SK-N-SH treated with all-trans-retinoic acid at 6 μM for 48 hours (cell line): ENCODE results near the gene FGF14.
A peak's percentile ranks its signal among the peaks of the same experiment; 100 is the strongest.

Experiments
- ATAC-seq: fragments of 200-7000 bp; cut with Tn5 transposase; 3 replicates; pipeline ENCODE4 v1.9.1; 2020; ENCODE audit warnings: mild to moderate bottlenecking, moderate library complexity
- ARNTL ChIP-seq: fragments of 450-650 bp; formaldehyde crosslinking; IDR thresholded peaks from 2 replicates; pipeline ENCODE4 v1.5.0; 2020; ENCODE audit warnings: low read depth, mild to moderate bottlenecking, moderate library complexity, borderline replicate concordance
- BACH2 ChIP-seq: fragments of 250-450 bp; sonication (Bioruptor Pico); IDR thresholded peaks from 2 replicates; pipeline ENCODE4 v1.9.0; 2021; ENCODE audit warnings: mild to moderate bottlenecking, borderline replicate concordance
- CSDC2 ChIP-seq: fragments of 250-450 bp; sonication (Bioruptor Pico); IDR thresholded peaks from 2 replicates; pipeline ENCODE4 v1.5.0; 2020; ENCODE audit warnings: mild to moderate bottlenecking, moderate library complexity
- ESRRG ChIP-seq: fragments of 250-450 bp; sonication (Bioruptor Pico); IDR thresholded peaks from 2 replicates; pipeline ENCODE4 v1.6.1; 2021; ENCODE audit warnings: mild to moderate bottlenecking
- GLIS3 ChIP-seq: fragments of 250-450 bp; sonication (Bioruptor Pico); IDR thresholded peaks from 2 replicates; pipeline ENCODE4 v1.5.0; 2020; ENCODE audit warnings: mild to moderate bottlenecking, moderate library complexity
- ISL1 ChIP-seq: fragments of 250-450 bp; sonication (Bioruptor Pico); IDR thresholded peaks from 2 replicates; pipeline ENCODE4 v2.1.2; 2022; ENCODE audit warnings: mild to moderate bottlenecking, moderate library complexity
- OSR1 ChIP-seq: fragments of 250-450 bp; sonication (Bioruptor Pico); IDR thresholded peaks from 2 replicates; pipeline ENCODE4 v1.8.0; 2022; ENCODE audit warnings: moderate library complexity, mild to moderate bottlenecking, inconsistent platforms
- PPARA ChIP-seq: fragments of 250-450 bp; sonication (Bioruptor Pico); IDR thresholded peaks from 2 replicates; pipeline ENCODE4 v1.5.0; 2020; ENCODE audit warnings: mild to moderate bottlenecking, borderline replicate concordance
- RARB ChIP-seq: fragments of 250-450 bp; sonication (Bioruptor Pico); IDR thresholded peaks from 2 replicates; pipeline ENCODE4 v1.8.0; 2021; ENCODE audit warnings: mild to moderate bottlenecking, moderate library complexity
- SNAI2 ChIP-seq: fragments of 250-450 bp; sonication (Bioruptor Pico); IDR thresholded peaks from 2 replicates; pipeline ENCODE4 v1.5.0; 2020; ENCODE audit warnings: mild to moderate bottlenecking, moderate library complexity
- TCF4 ChIP-seq: fragments of 250-450 bp; sonication (Bioruptor Pico); IDR thresholded peaks from 2 replicates; pipeline ENCODE4 v1.8.0; 2021; ENCODE audit warnings: mild to moderate bottlenecking, moderate library complexity, borderline replicate concordance
- TOX ChIP-seq: fragments of 250-450 bp; sonication (Bioruptor Pico); IDR thresholded peaks from 2 replicates; pipeline ENCODE4 v1.8.0; 2021; ENCODE audit warnings: mild to moderate bottlenecking, moderate library complexity, borderline replicate concordance
- ZC3H10 ChIP-seq: fragments of 250-450 bp; sonication (Bioruptor Pico); IDR thresholded peaks from 2 replicates; pipeline ENCODE4 v1.5.1; 2021; ENCODE audit warnings: mild to moderate bottlenecking, moderate library complexity
- ZFP3 ChIP-seq: fragments of 250-450 bp; sonication (Bioruptor Pico); IDR thresholded peaks from 2 replicates; pipeline ENCODE4 v1.5.0; 2020; ENCODE audit warnings: mild to moderate bottlenecking, moderate library complexity
- ZFP30 ChIP-seq: fragments of 450-650 bp; formaldehyde crosslinking; IDR thresholded peaks from 2 replicates; pipeline ENCODE4 v1.5.0; 2022; ENCODE audit warnings: mild to moderate bottlenecking, moderate library complexity
- ZNF565 ChIP-seq: fragments of 450-650 bp; formaldehyde crosslinking; conservative IDR thresholded peaks from 2 replicates; pipeline ENCODE4 v1.5.0; 2020; ENCODE audit warnings: low read depth, mild to moderate bottlenecking, moderate library complexity
- ZNF70 ChIP-seq: fragments of 450-650 bp; formaldehyde crosslinking; IDR thresholded peaks from 2 replicates; pipeline ENCODE4 v1.5.0; 2020; ENCODE audit warnings: mild to moderate bottlenecking, moderate library complexity
- ZNF8 ChIP-seq: fragments of 450-650 bp; formaldehyde crosslinking; IDR thresholded peaks from 2 replicates; pipeline ENCODE4 v1.5.0; 2020; ENCODE audit warnings: mild to moderate bottlenecking, moderate library complexity
- TF ChIP-seq, protein P1 (sequence below): fragments of 250-450 bp; sonication (Bioruptor Pico); IDR thresholded peaks from 2 replicates; pipeline ENCODE4 v1.5.0; 2020; ENCODE audit warnings: mild to moderate bottlenecking, moderate library complexity
- TF ChIP-seq, protein P2 (sequence below): fragments of 250-450 bp; sonication (Bioruptor Pico); IDR thresholded peaks from 2 replicates; pipeline ENCODE4 v1.8.0; 2020; ENCODE audit warnings: mild to moderate bottlenecking, moderate library complexity, borderline replicate concordance
- TF ChIP-seq, protein P3 (sequence below): fragments of 250-450 bp; sonication (Bioruptor Pico); IDR thresholded peaks from 2 replicates; pipeline ENCODE4 v1.5.1; 2020; ENCODE audit warnings: low read depth, mild to moderate bottlenecking, moderate library complexity
- TF ChIP-seq, protein P4 (sequence below): fragments of 250-450 bp; sonication (Bioruptor Pico); IDR thresholded peaks from 2 replicates; pipeline ENCODE4 v1.5.1; 2021; ENCODE audit warnings: mild to moderate bottlenecking, moderate library complexity
- TF ChIP-seq, protein P5 (sequence below): fragments of 250-450 bp; sonication (Bioruptor Pico); IDR thresholded peaks from 2 replicates; pipeline ENCODE4 v1.8.0; 2021; ENCODE audit warnings: low read depth, mild to moderate bottlenecking, moderate library complexity, borderline replicate concordance

The FGF14 gene

DNA sequence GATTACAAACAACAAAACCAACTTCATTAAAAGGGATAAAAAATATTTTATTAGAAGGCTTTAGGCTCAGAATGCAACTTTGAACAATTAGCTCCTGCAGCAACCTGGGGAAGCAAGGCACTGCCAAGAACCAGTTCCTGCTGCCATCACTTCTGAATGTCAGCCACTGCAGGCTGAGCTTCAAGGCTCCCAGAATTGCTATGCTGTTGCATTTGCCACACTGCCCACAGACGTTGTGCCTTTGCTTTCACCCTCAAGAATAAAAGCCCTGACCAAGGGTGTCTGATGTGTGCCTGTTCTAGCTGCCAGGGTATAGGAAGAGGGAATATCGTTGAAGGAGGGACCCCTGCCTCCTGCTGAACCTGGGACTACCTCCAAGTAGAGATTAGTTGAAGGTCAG, 711.0 kb downstream of the FGF14 start:
- no peak for TF ChIP-seq TCF4 (CRISPR knock-in tag)
- TF ChIP-seq ARNTL: no peak
- TF ChIP-seq ESRRG (CRISPR knock-in tag): no peak
- TF ChIP-seq, protein P1, sequence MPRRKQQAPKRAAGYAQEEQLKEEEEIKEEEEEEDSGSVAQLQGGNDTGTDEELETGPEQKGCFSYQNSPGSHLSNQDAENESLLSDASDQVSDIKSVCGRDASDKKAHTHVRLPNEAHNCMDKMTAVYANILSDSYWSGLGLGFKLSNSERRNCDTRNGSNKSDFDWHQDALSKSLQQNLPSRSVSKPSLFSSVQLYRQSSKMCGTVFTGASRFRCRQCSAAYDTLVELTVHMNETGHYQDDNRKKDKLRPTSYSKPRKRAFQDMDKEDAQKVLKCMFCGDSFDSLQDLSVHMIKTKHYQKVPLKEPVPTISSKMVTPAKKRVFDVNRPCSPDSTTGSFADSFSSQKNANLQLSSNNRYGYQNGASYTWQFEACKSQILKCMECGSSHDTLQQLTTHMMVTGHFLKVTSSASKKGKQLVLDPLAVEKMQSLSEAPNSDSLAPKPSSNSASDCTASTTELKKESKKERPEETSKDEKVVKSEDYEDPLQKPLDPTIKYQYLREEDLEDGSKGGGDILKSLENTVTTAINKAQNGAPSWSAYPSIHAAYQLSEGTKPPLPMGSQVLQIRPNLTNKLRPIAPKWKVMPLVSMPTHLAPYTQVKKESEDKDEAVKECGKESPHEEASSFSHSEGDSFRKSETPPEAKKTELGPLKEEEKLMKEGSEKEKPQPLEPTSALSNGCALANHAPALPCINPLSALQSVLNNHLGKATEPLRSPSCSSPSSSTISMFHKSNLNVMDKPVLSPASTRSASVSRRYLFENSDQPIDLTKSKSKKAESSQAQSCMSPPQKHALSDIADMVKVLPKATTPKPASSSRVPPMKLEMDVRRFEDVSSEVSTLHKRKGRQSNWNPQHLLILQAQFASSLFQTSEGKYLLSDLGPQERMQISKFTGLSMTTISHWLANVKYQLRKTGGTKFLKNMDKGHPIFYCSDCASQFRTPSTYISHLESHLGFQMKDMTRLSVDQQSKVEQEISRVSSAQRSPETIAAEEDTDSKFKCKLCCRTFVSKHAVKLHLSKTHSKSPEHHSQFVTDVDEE (CRISPR knock-in tag): no peak
- TF ChIP-seq BACH2 (CRISPR knock-in tag): no peak
- TF ChIP-seq ZFP30: no peak
- no peak for TF ChIP-seq OSR1 (CRISPR knock-in tag)
- TF ChIP-seq ZNF70 (CRISPR knock-in tag): no peak
- TF ChIP-seq, all 23 proteins: peak for 0
- no peak for ATAC-seq

DNA sequence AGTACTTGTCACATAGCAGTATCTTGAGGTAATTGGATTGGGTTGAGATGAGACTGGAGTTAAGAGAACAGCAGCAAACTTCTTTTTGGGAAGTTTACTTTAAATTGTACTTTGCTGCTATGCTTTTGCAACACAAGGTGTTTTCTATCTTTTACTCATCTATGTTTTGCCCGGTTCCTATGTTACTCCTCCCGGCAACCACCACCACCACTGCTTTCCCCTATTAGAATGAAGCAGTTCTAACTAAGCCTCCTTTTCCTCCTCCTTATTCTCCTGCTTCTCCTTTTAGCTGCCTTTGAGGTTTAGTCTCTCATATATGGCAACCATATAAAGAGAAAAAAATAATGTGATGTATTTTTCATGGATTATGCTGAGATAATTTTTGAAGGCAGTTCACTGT, 715.8 kb downstream of the FGF14 start:
- ATAC-seq: no peak
- TF ChIP-seq BACH2 (CRISPR knock-in tag) (no peak), RARB (no peak), ZNF70 (CRISPR knock-in tag) (no peak), CSDC2 (CRISPR knock-in tag) (no peak), ZNF565 (CRISPR knock-in tag) (no peak), ZC3H10 (no peak), ZFP3 (CRISPR knock-in tag) (no peak), ZNF8 (CRISPR knock-in tag) (no peak), TOX (CRISPR knock-in tag) (no peak), SNAI2 (no peak), GLIS3 (CRISPR knock-in tag) (no peak)
- TF ChIP-seq, protein P2, sequence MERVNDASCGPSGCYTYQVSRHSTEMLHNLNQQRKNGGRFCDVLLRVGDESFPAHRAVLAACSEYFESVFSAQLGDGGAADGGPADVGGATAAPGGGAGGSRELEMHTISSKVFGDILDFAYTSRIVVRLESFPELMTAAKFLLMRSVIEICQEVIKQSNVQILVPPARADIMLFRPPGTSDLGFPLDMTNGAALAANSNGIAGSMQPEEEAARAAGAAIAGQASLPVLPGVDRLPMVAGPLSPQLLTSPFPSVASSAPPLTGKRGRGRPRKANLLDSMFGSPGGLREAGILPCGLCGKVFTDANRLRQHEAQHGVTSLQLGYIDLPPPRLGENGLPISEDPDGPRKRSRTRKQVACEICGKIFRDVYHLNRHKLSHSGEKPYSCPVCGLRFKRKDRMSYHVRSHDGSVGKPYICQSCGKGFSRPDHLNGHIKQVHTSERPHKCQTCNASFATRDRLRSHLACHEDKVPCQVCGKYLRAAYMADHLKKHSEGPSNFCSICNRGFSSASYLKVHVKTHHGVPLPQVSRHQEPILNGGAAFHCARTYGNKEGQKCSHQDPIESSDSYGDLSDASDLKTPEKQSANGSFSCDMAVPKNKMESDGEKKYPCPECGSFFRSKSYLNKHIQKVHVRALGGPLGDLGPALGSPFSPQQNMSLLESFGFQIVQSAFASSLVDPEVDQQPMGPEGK (CRISPR knock-in tag): no peak
- TF ChIP-seq, protein P1 (CRISPR knock-in tag): no peak
- TF ChIP-seq, protein P3, sequence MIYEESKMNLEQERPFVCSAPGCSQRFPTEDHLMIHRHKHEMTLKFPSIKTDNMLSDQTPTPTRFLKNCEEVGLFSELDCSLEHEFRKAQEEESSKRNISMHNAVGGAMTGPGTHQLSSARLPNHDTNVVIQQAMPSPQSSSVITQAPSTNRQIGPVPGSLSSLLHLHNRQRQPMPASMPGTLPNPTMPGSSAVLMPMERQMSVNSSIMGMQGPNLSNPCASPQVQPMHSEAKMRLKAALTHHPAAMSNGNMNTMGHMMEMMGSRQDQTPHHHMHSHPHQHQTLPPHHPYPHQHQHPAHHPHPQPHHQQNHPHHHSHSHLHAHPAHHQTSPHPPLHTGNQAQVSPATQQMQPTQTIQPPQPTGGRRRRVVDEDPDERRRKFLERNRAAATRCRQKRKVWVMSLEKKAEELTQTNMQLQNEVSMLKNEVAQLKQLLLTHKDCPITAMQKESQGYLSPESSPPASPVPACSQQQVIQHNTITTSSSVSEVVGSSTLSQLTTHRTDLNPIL (CRISPR knock-in tag): no peak

DNA sequence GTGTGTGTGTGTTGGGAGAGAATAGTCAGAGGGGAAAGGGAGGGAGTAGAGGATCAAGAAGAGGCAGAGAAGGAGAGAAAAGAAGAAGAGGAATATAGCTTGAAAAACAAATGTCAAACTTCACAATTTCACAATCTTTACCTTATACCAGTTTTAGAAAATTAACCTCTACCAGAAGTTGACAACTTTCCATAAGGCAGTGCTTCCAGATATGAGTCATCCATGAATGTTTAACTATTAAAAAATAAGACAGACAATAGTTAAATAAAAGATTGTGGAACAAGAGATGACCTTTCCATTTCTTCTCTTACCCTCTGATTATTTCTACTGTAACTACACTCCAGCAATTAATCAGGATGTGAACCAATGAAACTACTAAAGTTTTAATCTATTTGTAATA, 720.0 kb downstream of the FGF14 start:
- no peak for TF ChIP-seq BACH2 (CRISPR knock-in tag)
- TF ChIP-seq ZC3H10: no peak
- no peak for TF ChIP-seq CSDC2 (CRISPR knock-in tag)
- TF ChIP-seq ZNF70 (CRISPR knock-in tag): no peak
- TF ChIP-seq, protein P4, sequence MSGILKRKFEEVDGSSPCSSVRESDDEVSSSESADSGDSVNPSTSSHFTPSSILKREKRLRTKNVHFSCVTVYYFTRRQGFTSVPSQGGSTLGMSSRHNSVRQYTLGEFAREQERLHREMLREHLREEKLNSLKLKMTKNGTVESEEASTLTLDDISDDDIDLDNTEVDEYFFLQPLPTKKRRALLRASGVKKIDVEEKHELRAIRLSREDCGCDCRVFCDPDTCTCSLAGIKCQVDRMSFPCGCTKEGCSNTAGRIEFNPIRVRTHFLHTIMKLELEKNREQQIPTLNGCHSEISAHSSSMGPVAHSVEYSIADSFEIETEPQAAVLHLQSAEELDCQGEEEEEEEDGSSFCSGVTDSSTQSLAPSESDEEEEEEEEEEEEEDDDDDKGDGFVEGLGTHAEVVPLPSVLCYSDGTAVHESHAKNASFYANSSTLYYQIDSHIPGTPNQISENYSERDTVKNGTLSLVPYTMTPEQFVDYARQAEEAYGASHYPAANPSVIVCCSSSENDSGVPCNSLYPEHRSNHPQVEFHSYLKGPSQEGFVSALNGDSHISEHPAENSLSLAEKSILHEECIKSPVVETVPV (CRISPR knock-in tag): no peak
- no peak for TF ChIP-seq TCF4 (CRISPR knock-in tag)
- no peak for TF ChIP-seq PPARA
- TF ChIP-seq ZFP30: no peak
- TF ChIP-seq ZNF8 (CRISPR knock-in tag): no peak
- TF ChIP-seq GLIS3 (CRISPR knock-in tag): no peak
- TF ChIP-seq, protein P3 (CRISPR knock-in tag): no peak
- no peak for TF ChIP-seq ZFP3 (CRISPR knock-in tag)
- no peak for TF ChIP-seq ZNF565 (CRISPR knock-in tag)
- TF ChIP-seq, protein P5, sequence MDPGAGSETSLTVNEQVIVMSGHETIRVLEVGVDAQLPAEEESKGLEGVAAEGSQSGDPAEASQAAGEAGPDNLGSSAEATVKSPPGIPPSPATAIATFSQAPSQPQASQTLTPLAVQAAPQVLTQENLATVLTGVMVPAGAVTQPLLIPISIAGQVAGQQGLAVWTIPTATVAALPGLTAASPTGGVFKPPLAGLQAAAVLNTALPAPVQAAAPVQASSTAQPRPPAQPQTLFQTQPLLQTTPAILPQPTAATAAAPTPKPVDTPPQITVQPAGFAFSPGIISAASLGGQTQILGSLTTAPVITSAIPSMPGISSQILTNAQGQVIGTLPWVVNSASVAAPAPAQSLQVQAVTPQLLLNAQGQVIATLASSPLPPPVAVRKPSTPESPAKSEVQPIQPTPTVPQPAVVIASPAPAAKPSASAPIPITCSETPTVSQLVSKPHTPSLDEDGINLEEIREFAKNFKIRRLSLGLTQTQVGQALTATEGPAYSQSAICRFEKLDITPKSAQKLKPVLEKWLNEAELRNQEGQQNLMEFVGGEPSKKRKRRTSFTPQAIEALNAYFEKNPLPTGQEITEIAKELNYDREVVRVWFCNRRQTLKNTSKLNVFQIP: no peak
- TF ChIP-seq ISL1: no peak
- no peak for TF ChIP-seq SNAI2
- peak; percentile 40; the same call in 1 of the 3 replicates for ATAC-seq
